Measurements from ENCODE around the gene SLC5A11.

- TF ChIP-seq ZBTB7A (IDR thresholded peaks at IDR 0.05; ENCODE audit: low read depth) (no peak), CREB1 (IDR thresholded peaks at IDR 0.05; ENCODE audit: low read depth) (no peak), EGR1 (IDR thresholded peaks at IDR 0.05) (no peak), EP300 (IDR thresholded peaks at IDR 0.05; ENCODE audit: borderline replicate concordance) (no peak), RAD21 (IDR thresholded peaks at IDR 0.05; ENCODE audit: low read depth) (no peak), USF1 (IDR thresholded peaks at IDR 0.05) (no peak), TAF1 (IDR thresholded peaks at IDR 0.05; ENCODE audit: low read depth) (no peak), YY1 (IDR thresholded peaks at IDR 0.05; ENCODE audit: low read depth) (no peak), TEAD4 (IDR thresholded peaks at IDR 0.05) (no peak), REST (IDR thresholded peaks at IDR 0.05; ENCODE audit: low read depth) (no peak), TCF12 (IDR thresholded peaks at IDR 0.05; ENCODE audit: low read depth) (no peak)
- TF ChIP-seq, protein P1, sequence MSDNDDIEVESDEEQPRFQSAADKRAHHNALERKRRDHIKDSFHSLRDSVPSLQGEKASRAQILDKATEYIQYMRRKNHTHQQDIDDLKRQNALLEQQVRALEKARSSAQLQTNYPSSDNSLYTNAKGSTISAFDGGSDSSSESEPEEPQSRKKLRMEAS (IDR thresholded peaks at IDR 0.05): no peak
These were observed 1.4 kb upstream of the SLC5A11 start for GRCh38 chr16:24844101-24845030.

All from Ishikawa (cell line).